T-helper 1 cell (primary cell): Measurements from ENCODE around the gene TTC13.
A peak's percentile ranks its signal among the peaks of the same experiment; 100 is the strongest.

Source experiments
- DNase-seq, 5 donors: peaks; one replicate each; pipeline ENCODE4 v3.0.0-alpha.2; 2012 to 2020

Gene TTC13

GRCh38 chr1:230948903-230949302 lies 29.8 kb downstream of the TTC13 start:
- no peak for DNase-seq

GRCh38 chr1:230948301-230948700 lies 30.4 kb downstream of the TTC13 start:
- DNase-seq: no peak

GRCh38 chr1:230943048-230943593 lies 35.5 kb downstream of the TTC13 start:
- DNase-seq: no peak

GRCh38 chr1:230940848-230941247 lies 37.8 kb downstream of the TTC13 start:
- DNase-seq: no peak

GRCh38 chr1:230939806-230940489 lies 38.7 kb downstream of the TTC13 start:
- no peak for DNase-seq

GRCh38 chr1:230938924-230939368 lies 39.7 kb downstream of the TTC13 start:
- no peak for DNase-seq

GRCh38 chr1:230937371-230937770 lies 41.3 kb downstream of the TTC13 start:
- DNase-seq: no peak

GRCh38 chr1:230936475-230936874 lies 42.2 kb downstream of the TTC13 start:
- no peak for DNase-seq

GRCh38 chr1:230935852-230936251 lies 42.8 kb downstream of the TTC13 start:
- no peak for DNase-seq

GRCh38 chr1:230930986-230931385 lies 47.7 kb downstream of the TTC13 start:
- no peak for DNase-seq

GRCh38 chr1:230926182-230926581 lies 52.5 kb downstream of the TTC13 start:
- no peak for DNase-seq

GRCh38 chr1:230925608-230926007 lies 53.1 kb downstream of the TTC13 start:
- DNase-seq: no peak

- no peak for DNase-seq
These were observed 55.5 kb downstream of the TTC13 start for GRCh38 chr1:230923176-230923575.

GRCh38 chr1:230922620-230923019 lies 56.0 kb downstream of the TTC13 start:
- peak in 1 of 5 donors; percentile 9 for DNase-seq

GRCh38 chr1:230919207-230919606 lies 59.5 kb downstream of the TTC13 start:
- DNase-seq: no peak

GRCh38 chr1:230917284-230918135 lies 61.2 kb downstream of the TTC13 start:
- DNase-seq: peak; percentile 43 to 73 (median 66)

- no peak for DNase-seq
These were observed 61.9 kb downstream of the TTC13 start for GRCh38 chr1:230916587-230917283.

GRCh38 chr1:230915078-230915477 lies 63.6 kb downstream of the TTC13 start:
- DNase-seq: no peak

- DNase-seq: no peak
These were observed 65.2 kb downstream of the TTC13 start for GRCh38 chr1:230913496-230913895.

- no peak for DNase-seq
These were observed 67.9 kb downstream of the TTC13 start for GRCh38 chr1:230910755-230911117.

GRCh38 chr1:230909974-230910754 lies 68.5 kb downstream of the TTC13 start:
- DNase-seq: no peak

GRCh38 chr1:230907472-230908205 lies 71.0 kb downstream of the TTC13 start:
- no peak for DNase-seq
